Measurements from ENCODE around the gene BRD1.

BRD1 gene

DNA sequence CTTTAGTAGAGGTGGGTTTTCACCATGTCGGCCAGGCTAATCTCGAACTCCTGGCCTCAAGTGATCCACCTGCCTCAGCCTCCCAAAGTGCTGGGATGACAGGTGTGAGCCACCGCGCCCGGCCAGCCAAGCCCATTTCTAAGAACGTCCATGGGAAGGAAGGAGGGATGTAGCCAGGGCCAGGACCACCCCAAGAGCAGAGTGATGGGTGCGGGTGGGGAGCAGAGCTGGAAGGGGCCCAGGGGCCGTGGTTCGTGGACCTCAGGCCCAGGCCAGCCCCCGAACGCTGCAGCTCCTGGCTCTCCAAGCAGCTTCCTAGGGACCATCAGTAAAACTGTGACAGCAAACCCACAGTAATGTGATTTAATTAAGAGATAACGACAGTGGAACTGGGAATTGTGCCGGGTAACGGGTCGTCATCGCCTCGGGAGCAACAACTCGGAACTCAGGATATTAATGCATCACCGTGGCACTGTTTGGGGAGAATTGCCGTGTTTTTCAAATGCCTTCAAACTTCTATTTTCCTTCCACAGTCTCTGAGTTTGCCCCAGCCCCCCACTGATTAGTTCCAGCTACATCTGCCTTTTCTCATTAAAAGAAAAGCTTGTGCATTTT lies 74.3 kb downstream of the BRD1 start:
- no peak for DNase-seq (ENCODE audit: low read depth in 2 of 2)

DNA sequence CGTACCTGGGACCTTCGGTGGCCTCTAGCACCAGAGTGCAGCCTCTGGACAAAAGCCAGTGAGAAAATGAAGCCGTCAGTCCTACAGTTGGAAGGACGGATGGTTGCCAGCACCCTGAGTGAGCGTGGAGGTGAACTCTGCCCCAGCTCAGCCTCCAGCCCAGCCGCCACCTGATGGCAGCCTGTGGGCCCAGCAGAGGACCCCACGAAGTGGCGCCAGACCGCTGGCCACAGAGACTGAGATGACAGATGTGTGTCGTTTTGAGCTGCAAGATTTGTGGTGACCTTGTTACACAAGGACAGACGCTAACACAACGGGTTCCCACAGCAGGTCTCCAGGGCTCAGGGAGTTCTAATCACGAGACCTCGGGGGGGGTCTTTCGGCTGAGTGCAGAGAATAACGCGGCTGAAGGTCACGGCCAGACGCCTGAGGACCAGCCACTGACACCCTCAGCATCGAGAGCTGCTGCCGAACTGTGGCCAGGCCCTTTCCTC lies 75.0 kb downstream of the BRD1 start:
- DNase-seq (ENCODE audit: low read depth in 2 of 2), result no peak

DNA sequence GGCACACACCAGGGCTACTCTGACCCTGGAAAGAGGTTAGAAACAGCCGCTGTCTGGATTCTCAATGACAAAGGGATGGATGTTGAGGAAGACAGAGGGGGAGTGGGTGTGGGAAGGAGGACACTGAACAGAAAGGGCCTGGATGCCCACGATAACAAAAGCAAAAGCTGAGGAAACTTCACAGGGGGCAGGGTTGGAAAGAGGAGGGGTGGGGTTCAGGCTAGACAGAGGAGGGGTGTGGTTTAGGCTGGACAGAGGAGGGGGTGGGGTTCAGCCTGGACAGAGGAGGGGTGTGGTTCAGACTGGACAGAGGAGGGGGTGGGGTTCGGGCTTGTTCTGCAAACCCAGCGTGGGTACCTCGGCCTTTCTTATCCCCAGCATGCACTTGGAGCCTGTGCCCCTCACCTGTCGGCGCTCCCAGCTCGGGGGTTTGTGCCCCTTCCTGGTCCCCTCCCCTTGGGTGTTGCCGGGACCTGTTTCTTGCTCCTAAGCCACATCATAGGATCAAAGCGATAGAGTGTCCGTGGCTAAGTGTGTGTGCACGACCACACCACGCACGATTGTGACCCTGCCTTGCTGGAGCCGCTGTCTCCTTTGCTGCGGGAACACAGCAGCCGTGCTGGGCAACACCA lies 75.6 kb downstream of the BRD1 start:
- no peak for DNase-seq (ENCODE audit: low read depth in 2 of 2)

DNA sequence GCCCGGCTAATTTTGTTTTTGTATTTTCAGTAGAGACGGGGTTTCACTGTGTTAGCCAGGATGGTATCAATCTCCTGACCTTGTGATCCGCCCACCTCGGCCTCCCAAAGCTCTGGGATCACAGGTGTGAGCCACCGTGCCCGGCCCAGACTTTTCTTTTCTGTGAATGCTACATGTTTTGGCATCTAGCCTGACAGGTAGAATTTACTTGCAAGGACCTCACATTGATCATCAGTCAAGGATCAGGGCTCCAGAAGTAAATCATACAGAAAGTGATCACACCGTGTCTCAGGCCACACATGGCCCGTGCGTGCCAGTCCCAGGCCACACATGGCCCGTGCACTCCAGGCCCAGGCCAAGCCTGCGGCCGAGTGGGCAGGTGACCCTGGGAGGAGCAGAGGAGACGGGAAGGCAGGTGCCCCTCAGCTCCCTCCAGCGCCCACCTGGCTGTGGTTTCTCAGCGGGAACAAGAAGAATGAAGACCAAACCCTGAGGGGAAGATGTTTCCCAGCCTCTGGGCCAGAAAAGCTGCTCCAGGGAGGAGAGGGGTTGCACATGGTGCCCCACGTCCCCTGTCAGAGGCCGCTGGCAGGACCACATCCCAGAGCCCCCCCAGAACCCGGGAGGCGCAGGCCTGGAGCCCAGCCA lies 76.2 kb downstream of the BRD1 start:
- DNase-seq (ENCODE audit: low read depth in 2 of 2), result no peak

DNA sequence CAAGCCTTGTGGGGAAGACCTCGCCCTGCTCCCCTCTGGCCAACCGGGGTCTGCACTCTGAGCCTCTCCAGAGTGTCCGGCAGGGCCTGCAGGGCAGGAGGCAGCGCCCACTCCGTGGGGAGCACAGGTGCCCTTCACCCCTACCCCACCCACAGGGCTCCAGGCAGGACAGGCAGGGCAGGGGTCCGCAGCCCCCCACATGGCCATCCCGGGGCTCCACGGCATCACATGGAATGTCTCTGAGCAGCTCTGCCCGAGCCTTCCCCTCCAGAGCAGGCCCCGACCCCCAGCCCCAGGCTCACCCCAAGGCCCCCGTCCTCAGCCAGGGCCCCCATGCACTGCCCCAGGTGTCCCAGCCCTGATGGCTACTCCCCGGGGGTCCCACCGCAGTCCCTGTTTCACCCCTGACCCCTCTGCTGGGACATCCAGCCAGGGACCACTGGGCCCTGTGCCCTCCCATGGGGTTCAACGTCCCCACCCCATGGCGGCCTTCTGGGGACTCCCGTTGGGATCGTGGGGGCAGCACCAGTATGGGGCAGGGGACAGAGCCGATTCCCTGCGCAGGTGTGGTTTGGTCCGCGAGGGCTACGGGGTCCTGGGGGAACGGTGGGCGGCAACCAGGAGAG lies 77.7 kb downstream of the BRD1 start:
- DNase-seq (ENCODE audit: low read depth in 2 of 2), result no peak

DNA sequence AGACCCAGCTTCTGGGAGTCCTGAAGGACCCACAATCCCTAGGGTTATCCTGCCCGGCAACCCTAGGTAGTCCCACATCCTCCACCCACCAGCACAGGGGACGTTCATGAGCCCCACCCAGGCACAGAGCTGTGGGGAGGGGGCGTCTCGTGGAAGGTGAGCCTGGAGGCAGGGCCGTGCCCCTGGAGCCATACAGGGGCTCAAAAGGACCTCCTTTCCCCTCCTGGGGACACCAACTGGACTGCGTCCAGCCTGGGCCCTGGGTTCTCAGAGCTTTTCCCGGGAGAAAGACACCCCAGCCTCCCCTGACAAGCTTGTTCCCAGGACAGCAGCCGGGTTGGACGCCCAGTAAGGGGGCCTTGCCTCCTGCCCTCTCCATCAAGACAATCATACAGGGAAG lies 78.4 kb downstream of the BRD1 start:
- no peak for DNase-seq (ENCODE audit: low read depth in 2 of 2)

DNA sequence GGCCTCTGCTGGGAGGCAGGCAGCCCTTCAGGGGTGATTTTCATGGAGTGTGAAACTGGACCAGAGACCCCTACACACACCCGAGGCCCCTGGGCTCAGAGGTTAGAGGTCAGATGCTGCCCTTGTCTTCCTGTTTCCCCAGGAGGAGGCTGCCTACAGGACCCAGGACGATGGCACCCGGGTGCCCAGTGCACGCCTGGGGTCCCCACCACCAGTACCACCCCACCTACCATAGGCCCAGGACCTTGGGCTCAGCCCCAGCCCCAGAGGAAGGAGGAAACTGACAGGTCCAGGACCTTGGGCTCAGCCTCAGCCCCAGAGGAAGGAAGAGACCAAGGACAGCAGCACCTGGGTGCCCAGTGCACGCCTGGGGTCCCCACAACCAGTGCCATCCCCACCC lies 79.2 kb downstream of the BRD1 start:
- DNase-seq (ENCODE audit: low read depth in 2 of 2), result no peak

DNA sequence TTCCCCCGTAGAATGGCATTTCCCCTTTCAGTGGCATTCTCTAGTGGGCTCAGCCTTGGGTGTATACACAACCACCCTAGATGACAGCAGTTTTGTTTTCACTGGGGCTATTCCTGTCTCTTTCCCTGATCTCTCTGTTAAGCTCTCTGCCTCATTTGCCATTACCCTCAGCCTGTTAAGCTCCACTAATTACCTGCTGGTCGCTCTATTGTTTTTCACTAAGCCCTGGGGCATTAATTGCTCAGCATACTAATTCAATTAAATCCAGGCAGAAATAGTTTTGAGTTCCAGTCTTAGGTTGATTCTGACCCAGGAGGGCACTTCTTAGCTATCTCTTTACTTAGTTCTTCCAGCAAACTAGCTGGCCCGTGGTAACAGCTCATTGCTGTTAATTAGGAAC lies 80.0 kb downstream of the BRD1 start:
- DNase-seq (ENCODE audit: low read depth in 2 of 2), result no peak

DNA sequence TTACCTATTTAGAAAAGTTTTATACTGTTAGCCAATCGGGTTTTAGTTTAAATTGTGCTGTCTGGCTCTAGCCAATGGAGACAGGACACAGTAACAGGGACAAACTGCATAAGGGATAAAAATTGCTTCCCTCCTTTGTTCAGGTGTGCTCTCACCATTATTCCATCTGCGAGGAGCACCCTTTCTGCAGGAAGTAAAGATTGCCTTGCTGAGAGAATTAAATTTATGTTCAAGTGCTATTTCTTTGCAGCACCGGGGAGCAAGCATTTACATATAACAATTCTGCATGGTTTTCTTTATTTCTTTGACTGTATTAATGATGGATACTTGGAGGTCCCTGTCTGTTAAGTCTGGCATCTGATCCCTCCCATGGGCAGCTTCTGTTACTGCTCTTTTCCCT lies 80.5 kb downstream of the BRD1 start:
- DNase-seq (ENCODE audit: low read depth in 2 of 2), result no peak

DNA sequence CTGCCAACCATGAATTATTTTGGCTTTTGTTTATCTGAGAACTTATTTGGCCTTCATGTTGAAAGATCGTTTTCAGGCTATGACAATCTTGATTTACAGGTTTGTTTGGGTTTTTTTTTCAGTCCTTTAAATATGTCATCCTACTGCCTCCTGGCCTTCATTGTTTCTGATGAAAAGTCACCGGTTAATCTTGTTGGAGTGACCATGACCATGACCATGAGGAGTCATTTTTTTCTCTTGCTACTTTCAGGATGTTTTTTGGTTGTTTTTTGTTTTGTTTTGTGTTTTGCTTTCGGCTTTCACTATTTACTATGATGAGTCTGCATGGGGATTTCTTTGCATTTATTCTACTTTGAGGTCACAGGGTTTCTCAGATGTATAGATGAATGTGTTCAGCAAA lies 81.6 kb downstream of the BRD1 start:
- no peak for DNase-seq (ENCODE audit: low read depth in 2 of 2)

DNA sequence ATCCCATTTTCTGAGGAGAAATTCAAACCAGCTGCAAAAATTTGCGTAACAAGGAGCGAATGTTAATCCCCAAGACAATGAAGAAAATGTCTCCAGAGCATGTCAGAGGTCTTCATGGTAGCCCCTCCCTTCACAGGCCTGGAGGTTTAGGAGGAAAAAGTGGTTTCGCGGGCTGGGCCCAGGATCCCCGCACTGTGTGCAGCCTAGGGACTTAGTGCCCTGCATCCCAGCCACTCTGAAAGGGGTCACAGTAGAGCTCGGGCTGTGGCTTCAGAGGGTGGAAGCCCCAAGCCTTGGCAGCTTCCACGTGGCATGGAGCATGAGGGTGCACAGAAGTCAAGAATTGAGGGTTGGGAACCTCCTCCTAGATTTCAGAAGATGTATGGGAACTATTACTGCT lies 87.4 kb downstream of the BRD1 start:
- DNase-seq (ENCODE audit: low read depth in 2 of 2), result no peak

DNA sequence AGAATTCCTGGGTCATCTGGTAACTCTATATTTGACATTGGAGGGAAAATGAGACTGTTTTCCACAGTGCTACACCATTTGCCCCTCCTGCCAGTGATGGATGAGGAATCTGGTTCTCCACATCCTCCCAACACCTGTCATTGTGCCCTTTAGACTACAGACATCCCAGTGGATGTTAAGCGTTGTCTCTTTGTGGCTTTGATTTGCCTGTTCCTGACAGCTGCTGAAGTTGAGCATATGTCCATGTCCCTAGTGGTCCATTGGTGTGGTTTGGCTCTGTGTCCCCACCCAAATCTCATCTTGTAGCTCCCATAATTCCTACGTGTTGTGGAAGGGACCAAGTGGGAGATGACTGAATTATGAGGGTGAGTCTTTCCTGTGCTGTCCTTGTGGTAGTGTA lies 88.5 kb downstream of the BRD1 start:
- no peak for DNase-seq (ENCODE audit: low read depth in 2 of 2)

DNA sequence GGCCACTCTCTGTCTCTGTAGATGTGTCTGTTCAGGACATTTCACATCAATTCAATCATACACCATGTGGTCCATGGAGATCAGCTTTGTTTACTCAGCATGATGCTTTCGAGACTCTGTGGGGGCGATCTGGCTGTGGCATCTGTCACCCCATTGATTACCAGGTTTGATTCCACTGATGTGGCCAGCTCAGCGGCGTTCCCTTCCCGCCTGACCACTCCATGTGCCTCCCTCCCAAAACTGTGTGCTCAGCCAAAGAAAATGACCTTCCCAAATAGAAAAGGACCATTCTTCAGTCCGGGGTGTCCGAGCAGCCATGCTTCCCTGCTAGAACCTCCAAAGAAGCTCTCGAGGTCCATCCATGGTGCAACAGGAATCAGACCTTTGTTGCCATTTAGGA lies 89.1 kb downstream of the BRD1 start:
- no peak for DNase-seq (ENCODE audit: low read depth in 2 of 2)

DNA sequence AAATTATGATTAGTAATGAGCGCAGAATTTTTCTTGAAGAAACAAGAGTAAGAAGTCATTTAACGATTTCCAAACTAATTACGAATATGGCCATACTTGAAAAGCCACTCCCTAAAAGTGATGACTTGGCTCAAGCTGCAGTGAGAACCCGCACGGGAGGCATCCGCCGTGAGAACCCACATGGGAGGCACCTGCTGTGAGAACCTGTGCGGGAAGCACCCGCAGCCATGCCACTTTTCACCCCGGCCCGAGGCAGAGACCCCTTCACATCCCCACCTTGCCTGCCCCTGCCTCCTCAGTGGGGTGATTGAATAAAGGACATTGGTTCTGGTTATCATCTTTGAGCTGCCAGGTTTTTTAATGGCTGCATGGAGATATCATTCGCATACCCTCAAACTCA lies 89.7 kb downstream of the BRD1 start:
- no peak for DNase-seq (ENCODE audit: low read depth in 2 of 2)

DNA sequence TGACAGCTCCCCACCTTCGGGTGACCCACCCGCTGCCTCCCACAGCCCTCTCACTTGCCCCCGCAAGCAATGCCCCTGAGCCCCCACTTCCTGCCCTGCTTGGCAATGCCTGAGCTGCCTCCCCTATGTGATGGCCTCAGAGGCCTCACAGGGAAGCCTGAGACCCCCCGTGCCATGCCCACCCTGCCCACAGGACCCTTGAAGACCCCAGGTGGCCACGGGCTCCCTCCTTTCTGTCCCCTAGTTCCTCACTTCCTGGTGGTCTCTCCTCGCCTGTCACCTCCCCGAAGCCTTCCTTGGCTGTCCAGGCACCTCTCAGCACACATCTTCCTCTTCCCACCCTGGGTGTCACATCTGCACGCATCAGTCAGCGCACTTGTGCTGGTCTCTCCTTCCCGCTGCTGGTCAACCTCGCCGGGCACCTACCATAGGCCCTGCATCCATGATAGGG lies 90.5 kb downstream of the BRD1 start:
- DNase-seq (ENCODE audit: low read depth in 2 of 2), result no peak

DNA sequence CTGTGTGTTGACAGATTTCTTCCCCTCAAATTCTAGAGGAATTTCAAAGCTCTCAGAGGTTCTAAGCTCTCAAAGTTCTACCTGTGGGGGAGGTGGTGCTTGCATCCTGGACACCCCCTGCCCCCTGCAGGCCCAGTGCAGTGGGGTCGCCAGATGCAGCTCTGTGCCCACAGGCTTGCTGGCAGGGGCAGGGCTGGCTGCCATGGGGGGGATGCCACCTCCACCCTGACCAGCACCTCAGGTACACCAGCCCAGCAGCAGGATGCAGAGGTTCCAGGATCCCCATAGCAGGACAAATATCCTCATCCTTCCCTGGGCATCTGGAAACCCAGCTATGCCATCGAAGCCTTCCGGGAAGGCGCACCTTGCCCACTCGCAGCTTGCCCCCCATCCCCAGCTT lies 91.1 kb downstream of the BRD1 start:
- no peak for DNase-seq (ENCODE audit: low read depth in 2 of 2)

DNA sequence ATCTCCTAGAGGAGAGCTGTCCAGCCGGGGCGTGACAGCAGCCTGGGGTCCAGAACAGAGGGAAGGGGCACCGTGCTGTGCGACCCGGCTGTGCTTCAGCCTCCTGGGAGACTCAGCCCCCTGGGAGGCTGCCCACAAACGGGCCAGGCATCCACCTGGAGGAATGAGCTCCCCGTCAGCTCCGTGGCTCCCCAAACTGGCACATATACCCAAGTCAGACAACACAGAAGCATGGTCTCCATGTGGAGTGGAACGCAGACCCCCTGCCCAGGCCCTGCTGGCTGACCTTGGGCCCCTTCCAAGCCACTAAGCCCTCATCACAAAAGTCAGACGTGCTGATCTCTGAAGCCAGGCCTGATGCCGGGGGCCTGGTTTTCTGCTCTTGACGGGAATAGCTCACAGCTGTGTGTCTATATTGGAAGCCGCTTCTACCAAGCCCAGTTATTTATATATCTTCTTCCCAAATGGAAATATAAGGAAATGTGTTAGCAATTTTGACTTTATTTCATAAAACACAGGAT lies 91.7 kb downstream of the BRD1 start:
- DNase-seq (ENCODE audit: low read depth in 2 of 2), result no peak

DNA sequence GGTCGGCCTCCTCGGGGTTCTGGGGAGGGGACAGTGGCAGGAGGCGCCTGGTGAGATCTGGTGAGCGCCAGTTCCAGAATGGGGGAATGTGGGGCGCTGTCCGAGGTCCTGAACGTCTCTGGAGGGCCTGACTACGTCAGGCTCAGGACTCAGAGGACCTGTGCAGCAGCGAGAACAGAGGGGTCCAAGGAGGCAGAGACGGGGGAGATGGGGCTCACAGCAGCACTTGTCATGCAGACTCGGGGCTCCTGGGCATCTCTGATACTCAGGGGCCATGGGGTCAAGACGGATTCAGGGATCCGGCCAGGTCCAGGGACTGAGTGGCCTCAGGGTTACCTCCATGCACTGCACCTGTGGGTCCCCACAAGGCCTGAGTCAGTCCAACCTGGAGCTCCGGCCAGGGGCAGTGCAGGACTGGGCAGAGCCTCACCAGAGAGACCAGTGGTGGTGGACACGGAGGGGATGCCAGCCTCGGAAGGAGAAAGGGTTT lies 92.2 kb downstream of the BRD1 start:
- no peak for DNase-seq (ENCODE audit: low read depth in 2 of 2)

DNA sequence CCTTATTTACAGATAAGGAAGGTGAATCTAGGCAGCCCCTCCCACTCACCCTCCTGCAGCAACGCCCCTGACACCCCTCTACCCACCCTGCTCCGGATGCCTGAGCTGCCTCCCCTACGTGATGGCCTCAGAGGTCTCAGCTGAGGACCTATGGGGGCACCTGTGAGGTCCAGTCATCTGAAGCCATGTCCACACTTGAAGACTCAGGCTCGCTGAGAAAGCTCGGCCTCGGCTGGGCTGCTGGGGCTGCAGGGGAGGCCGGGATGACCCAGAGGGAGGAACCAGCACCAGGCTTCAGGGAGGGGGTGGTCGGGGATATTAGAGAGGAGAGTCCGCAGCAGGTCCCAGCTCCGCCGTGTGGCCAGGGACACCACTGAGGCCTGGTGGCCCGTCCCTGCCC lies 92.8 kb downstream of the BRD1 start:
- DNase-seq (ENCODE audit: low read depth in 2 of 2), result no peak

DNA sequence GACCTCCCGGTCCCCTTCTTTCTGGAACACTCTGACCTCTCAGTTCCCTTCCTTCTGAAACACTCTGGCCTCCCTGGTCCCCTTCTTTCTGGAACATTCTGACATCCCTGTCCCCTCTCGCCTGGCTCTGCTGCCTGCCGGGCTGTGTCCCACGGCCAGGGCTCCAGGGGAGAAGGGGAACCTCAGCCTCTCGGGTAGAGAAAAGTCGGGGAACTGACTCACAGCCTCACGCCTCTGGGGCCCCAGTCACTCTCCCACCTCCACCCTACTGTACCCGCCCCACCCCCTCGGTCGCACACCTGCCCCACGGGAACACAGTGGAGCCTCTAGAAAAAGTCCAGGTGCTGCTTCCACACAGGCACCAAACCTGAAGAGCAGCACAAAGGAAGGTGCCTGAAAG lies 93.3 kb downstream of the BRD1 start:
- DNase-seq (ENCODE audit: low read depth in 2 of 2), result no peak

DNA sequence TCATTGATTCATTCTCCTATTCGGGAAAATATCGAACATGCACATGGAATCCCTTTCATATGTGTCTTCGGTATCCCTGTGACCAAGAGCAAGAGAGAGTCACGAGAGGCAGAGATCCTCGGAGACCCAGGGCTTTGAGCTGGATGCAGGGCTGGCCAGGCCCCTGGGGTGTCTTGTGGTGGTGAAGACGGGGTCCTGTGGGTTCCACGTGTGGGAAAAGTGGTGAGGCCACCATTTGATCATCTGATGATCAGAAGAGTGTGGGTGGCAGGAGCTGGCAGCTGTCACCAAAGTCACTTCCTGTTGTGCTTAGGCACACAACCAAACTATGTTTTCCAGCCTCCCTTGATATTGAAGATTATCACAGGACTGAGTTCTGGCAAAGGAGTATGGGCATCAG lies 94.0 kb downstream of the BRD1 start:
- no peak for DNase-seq (ENCODE audit: low read depth in 2 of 2)

DNA sequence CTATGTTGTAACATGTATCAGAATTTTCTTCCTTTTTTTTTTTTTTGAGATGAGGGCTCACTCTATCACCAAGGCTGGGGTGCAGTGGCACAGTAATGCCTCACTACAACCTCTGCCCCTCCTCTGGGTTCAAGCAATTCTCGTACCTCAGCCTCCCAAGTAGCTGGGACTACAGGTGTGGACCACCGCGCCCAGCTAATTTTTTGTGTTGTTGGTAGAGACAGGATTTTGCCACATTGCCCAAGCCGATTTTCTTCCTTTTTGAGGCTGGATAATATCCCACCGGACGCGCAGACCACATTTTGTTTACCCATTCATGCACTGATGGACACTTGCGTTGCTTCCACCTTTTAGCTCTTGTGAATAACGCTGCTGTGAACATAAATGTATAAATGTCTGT lies 97.0 kb downstream of the BRD1 start:
- DNase-seq (ENCODE audit: low read depth in 2 of 2), result no peak

All from stimulated activated CD8-positive, alpha-beta memory T cell treated with anti-CD3 and anti-CD28 coated beads, Interleukin-15, amount 100 ng/mL, for 4 hours (primary cell).